Fibroblast of the aortic adventitia (primary cell): ENCODE results near the gene IGSF23. TPM values are rescaled to one million over a fixed set of nuclear protein-coding genes. Genes with fewer than 3 reads are reported as not detected.
"Not testable (repeated sequence)": the region's sequence is repeated elsewhere in the genome, so short reads cannot be mapped to it uniquely, and the experiment has no call there.

ENCODE experiments used
- DNase-seq: peaks from one replicate; pipeline ENCODE4 v3.0.0-alpha.2; 2010; ENCODE audit warnings: low read depth
- H3K4me3 ChIP-seq: 2 replicates; pipeline ENCODE4 v1.5.1; 2011; ENCODE audit warnings: low read depth, mild to moderate bottlenecking, control low read depth, low read length, moderate library complexity
- total RNA-seq: library from RNA; depleted of rRNA; stranded (reverse); fragments of >200 nt; gene quantifications from 2 replicates; pipeline ENCODE4 v1.2.3, GENCODE V29; 2012; ENCODE audit warnings: low replicate concordance
- TF ChIP-seq, protein P1 (sequence below): IDR thresholded peaks from 2 replicates; pipeline ENCODE4 v1.5.1; 2011; ENCODE audit warnings: mild to moderate bottlenecking, low read length, control low read depth, inconsistent platforms; ENCODE audit not compliant: insufficient read depth

Gene IGSF23
- total RNA-seq, 1 donor, result not detected

GRCh38 chr19:44662691-44663385, 49.5 kb downstream of the IGSF23 start:
- TF ChIP-seq, protein P1, sequence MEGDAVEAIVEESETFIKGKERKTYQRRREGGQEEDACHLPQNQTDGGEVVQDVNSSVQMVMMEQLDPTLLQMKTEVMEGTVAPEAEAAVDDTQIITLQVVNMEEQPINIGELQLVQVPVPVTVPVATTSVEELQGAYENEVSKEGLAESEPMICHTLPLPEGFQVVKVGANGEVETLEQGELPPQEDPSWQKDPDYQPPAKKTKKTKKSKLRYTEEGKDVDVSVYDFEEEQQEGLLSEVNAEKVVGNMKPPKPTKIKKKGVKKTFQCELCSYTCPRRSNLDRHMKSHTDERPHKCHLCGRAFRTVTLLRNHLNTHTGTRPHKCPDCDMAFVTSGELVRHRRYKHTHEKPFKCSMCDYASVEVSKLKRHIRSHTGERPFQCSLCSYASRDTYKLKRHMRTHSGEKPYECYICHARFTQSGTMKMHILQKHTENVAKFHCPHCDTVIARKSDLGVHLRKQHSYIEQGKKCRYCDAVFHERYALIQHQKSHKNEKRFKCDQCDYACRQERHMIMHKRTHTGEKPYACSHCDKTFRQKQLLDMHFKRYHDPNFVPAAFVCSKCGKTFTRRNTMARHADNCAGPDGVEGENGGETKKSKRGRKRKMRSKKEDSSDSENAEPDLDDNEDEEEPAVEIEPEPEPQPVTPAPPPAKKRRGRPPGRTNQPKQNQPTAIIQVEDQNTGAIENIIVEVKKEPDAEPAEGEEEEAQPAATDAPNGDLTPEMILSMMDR, result no peak
- DNase-seq, result peak; percentile 55
- no peak overlapping the region for H3K4me3 ChIP-seq

DNA sequence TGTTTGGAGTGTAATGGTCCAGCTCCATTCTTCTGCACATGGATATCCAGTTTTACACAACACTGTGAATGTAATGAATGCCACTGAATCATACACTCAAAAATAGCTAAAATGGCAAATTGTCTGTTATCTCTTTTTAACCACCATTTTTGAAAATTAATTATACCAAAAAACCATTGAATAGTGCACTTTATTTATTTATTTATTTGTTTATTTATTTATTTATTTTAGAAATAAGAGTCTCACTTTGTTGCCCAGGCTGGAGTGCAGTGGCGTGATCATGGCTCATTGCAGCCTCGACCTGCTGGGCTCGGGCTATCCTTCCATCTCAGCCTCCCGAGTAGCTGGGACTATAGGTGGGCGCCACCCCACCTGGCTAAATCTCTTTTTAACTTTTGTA, 50.6 kb downstream of the IGSF23 start:
- TF ChIP-seq, protein P1, result no peak
- H3K4me3 ChIP-seq, result no peak overlapping the region

GRCh38 chr19:44664976-44665375, 51.6 kb downstream of the IGSF23 start:
- no peak for DNase-seq
- TF ChIP-seq, protein P1, result no peak
- H3K4me3 ChIP-seq, result no peak overlapping the region

More for the DNA sequence above, 50.6 kb downstream of the IGSF23 start:
- DNase-seq, result no peak

DNA sequence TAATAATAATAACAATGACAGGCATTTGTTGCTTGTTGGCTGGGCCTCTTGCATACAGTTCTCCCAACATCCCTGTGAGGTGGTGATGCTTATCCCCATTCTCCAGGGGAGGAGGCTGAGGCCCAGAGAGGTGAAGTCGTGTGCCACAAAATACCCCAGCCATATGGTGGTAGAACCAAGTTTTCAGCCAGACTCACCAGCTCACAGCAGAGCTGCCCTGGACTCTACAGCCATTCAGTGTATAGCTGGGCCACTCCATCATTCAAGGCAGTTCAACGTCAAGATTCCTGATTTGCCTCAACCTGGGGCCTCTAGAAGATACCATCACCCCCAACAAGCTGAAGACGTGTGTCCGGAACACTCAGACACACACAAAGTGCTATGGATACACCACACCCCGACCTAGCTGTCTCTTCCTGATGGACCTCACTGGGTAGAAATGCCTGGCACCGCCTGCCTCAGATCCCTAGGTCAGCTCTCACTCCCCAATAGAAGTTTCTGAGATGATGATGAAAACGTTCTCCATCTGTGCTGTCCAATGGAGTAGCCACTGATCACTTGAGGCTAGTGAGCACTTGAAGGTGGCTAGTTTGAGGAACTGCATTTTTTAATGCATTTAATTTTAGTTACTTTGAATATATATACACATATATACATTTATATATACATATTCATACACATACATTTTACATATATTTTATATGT, 53.6 kb downstream of the IGSF23 start:
- H3K4me3 ChIP-seq, result no peak overlapping the region
- TF ChIP-seq, protein P1, result no peak
- no peak for DNase-seq

GRCh38 chr19:44668985-44669764, 55.8 kb downstream of the IGSF23 start:
- DNase-seq, result no peak
- TF ChIP-seq, protein P1, result no peak

GRCh38 chr19:44670027-44670426, 56.7 kb downstream of the IGSF23 start:
- DNase-seq, H3K4me3 ChIP-seq: not testable (repeated sequence)

More at GRCh38 chr19:44668985-44669764, 55.8 kb downstream of the IGSF23 start:
- H3K4me3 ChIP-seq, result no peak overlapping the region

- no peak within 1 kb of the TSS for H3K4me3 ChIP-seq
- TF ChIP-seq, protein P1, result no peak
- DNase-seq, result no peak
Observed at GRCh38 chr19:44671400-44671799, 58.0 kb downstream of the IGSF23 start, which contains the start of gene CEACAM19. CEACAM19 (plus strand) TSS chr19:44671482; CDS start chr19:44671932, 450 bp downstream.
